ENCODE results near the gene BRD2. TPM values are rescaled to one million over a fixed set of nuclear protein-coding genes. Genes with fewer than 3 reads are reported as not detected.
A peak's percentile ranks its signal among the peaks of the same experiment; 100 is the strongest.

The BRD2 gene
- total and polyA plus RNA-seq, 2 of the 4 experiments (the other 2 are of a cell fraction), result 99.5 to 144 TPM

GRCh38 chr6:32952817-32953739, 15.3 kb upstream of the BRD2 start, which contains the start of gene HLA-DMA (continued):
- TF ChIP-seq BHLHE40 (IDR thresholded peaks at IDR 0.05; ENCODE audit: low read depth, low read length) (no peak), POLR2A (IDR thresholded peaks at IDR 0.05; ENCODE audit: low read depth, low read length) (no peak), RAD21 (IDR thresholded peaks at IDR 0.05; ENCODE audit: low read length) (peak; percentile 67), MAZ (IDR thresholded peaks at IDR 0.05; ENCODE audit: borderline replicate concordance, low read depth, low read length) (peak; percentile 16; the same call in 1 of the 2 replicates), SMC3 (IDR thresholded peaks at IDR 0.05; ENCODE audit: low read depth, low read length) (peak; percentile 77)
